Heart left ventricle (tissue), 16 donors: Measurements from ENCODE around the gene SYNM. TPM values are rescaled to one million over a fixed set of nuclear protein-coding genes. Genes with fewer than 3 reads are reported as not detected.
A peak's percentile ranks its signal among the peaks of the same experiment; 100 is the strongest.

Experiments
- ATAC-seq, 4 donors: fragments of 200-7000 bp; cut with Tn5 transposase; one replicate each; pipeline ENCODE4 v1.9.1; 2020 to 2022; ENCODE audit warnings: moderate library complexity in 4 of 4, mild to moderate bottlenecking in 3 of 4, moderate number of reproducible peaks in 1 of 4
- DNase-seq, 5 donors: peaks; one replicate each; pipeline ENCODE4 v3.0.0-alpha.2; 2020
- H3K27ac ChIP-seq, 12 donors: fragments of 200-600 bp; sonication (generic) in 4 of 12; one replicate each; pipeline versions ENCODE4 v1.5.0 to v1.8.0; 2016 to 2022; ENCODE audit warnings: mild to moderate bottlenecking in 2 of 12
- H3K27me3 ChIP-seq, 9 donors: fragments of 200-600 bp; sonication (generic) in 2 of 9; one replicate each; pipeline versions ENCODE4 v1.5.1 to v1.8.0; 2016 to 2022; ENCODE audit warnings: mild to moderate bottlenecking in 3 of 9
- H3K36me3 ChIP-seq, 9 donors: fragments of 200-600 bp; sonication (generic) in 2 of 9; one replicate each; pipeline versions ENCODE4 v1.5.0 to v1.8.0; 2018 to 2022; ENCODE audit warnings: mild to moderate bottlenecking in 2 of 9
- H3K4me1 ChIP-seq, 12 donors: fragments of 200-600 bp; sonication (generic) in 4 of 12; one replicate each; pipeline versions ENCODE4 v1.5.0 to v1.8.0; 2016 to 2022; ENCODE audit warnings: mild to moderate bottlenecking in 3 of 12
- H3K4me3 ChIP-seq, 12 donors: fragments of 200-600 bp; sonication (generic) in 4 of 12; one replicate each; pipeline versions ENCODE4 v1.5.0 to v1.8.0; 2017 to 2022; ENCODE audit warnings: mild to moderate bottlenecking in 9 of 12, moderate library complexity in 4 of 12
- H3K9me3 ChIP-seq, 12 donors: fragments of 200-600 bp; sonication (generic) in 4 of 12; one replicate each; pipeline versions ENCODE4 v1.5.0 to v1.8.0; 2016 to 2022; ENCODE audit warnings: mild to moderate bottlenecking in 1 of 12
- POLR2A ChIP-seq, 2 donors: fragments of 450-650 bp; IDR thresholded peaks; one replicate each; pipeline ENCODE4 v1.6.1; 2017; ENCODE audit warnings: antibody characterized with exemption in 2 of 2, mild to moderate bottlenecking in 2 of 2, moderate library complexity in 2 of 2
- WGBS, 4 donors: extraction: QIAGEN DNeasy Blood & Tissue Kit in 2 of 4; methylation state at CpG; one replicate each; pipeline versions ENCODE4 v1.1.5 to v1.1.7; 2013 to 2018; 5-methylcytosine and 5-hydroxymethylcytosine counted together
- intact Hi-C, 10 donors: fragments of 100-400 bp; cut with DNase I; formaldehyde crosslinking; loops; one replicate each; pipeline versions ENCODE4 v1.11.1 to v1.14.2; 2022
- polyA plus RNA-seq, 2 donors: library from polyadenylated mRNA; stranded (reverse); fragments of 200-250 nt; gene quantifications; one replicate each; pipeline ENCODE4 v1.2.3, GENCODE V29; 2013
- total RNA-seq, 9 donors: library from RNA; depleted of rRNA in 2 of 9; stranded (reverse); fragments of >200 nt in 2 of 9; fragmentation: NEBNext Ultra II Directional in 3 of 9; extraction: Animal tissue kit (Norgen Biotek cat#: 25700) in 3 of 9; gene quantifications; one replicate each; pipeline versions ENCODE4 v1.1.0 to v1.2.4, GENCODE V29; 2016 to 2023
- TF ChIP-seq, protein P1 (sequence below), 12 donors: fragments of 200-600 bp; sonication (generic) in 4 of 12; IDR thresholded peaks; one replicate each; pipeline versions ENCODE4 v1.5.0 to v1.8.0; 2018 to 2022; ENCODE audit warnings: antibody characterized with exemption in 12 of 12, mild to moderate bottlenecking in 5 of 12
- donor health status: ischemic (EF 13 %, LVEDD 7.1; RV severe dilation, severe dysfunction).
- donor health status: healthy with polysubstance abuse.
- donor health status: DM: no; HTN: yes; CAD: no.
- donor health status: DM: no; HTN: no; CAD: no.
- donor health status: ischemic (EF 25% LVEDD 6.9; RV normal size, moderate dysfunction).
- donor health status: ischemic (EF 25% LVEDD 5.7; RV mildly dilated, moderate dysfunction).
- donor health status: healthy.
- donor health status: DM: yes; HTN: yes; CAD: no.
- donor health status: ischemic (EF 35%, LVEDD 5.7; RV mildly dilated, moderate dysfunction).
- donor health status: nonischemic (EF 11% LVEDD 7.7; RV severe dilation, severe dysfunction).
- donor health status: DM: yes; HTN: yes; CAD: no.
- donor health status: PGD.
- donor health status: ischemic (EF 29% LVEDD 5.4; RV normal size, mild dysfunction).
- donor health status: nonischemic (EF 23%, LVEDD 6.1; RV moderate dilation, normal function).

Gene SYNM
- total and polyA plus RNA-seq, 11 donors: 113 to 455 (median 262) TPM

- intact Hi-C loops: no loop called here
- no peak for TF ChIP-seq POLR2A (IDR thresholded peaks at IDR 0.05)
- TF ChIP-seq, protein P1, sequence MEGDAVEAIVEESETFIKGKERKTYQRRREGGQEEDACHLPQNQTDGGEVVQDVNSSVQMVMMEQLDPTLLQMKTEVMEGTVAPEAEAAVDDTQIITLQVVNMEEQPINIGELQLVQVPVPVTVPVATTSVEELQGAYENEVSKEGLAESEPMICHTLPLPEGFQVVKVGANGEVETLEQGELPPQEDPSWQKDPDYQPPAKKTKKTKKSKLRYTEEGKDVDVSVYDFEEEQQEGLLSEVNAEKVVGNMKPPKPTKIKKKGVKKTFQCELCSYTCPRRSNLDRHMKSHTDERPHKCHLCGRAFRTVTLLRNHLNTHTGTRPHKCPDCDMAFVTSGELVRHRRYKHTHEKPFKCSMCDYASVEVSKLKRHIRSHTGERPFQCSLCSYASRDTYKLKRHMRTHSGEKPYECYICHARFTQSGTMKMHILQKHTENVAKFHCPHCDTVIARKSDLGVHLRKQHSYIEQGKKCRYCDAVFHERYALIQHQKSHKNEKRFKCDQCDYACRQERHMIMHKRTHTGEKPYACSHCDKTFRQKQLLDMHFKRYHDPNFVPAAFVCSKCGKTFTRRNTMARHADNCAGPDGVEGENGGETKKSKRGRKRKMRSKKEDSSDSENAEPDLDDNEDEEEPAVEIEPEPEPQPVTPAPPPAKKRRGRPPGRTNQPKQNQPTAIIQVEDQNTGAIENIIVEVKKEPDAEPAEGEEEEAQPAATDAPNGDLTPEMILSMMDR (IDR thresholded peaks at IDR 0.05): no peak
- no peaks in the 10 kb centered on the region for H3K27me3 ChIP-seq
- 85 to 89% (median 87%) methylated on average over 13 of the region's 13 CpGs for WGBS, 4 donors
- H3K36me3 ChIP-seq: peaks cover 0 to 58% (median 9%) of the 10 kb centered on the region in 9 donors
- no peaks in the 10 kb centered on the region for H3K9me3 ChIP-seq
- no peak for ATAC-seq
- H3K27ac ChIP-seq: peak overlapping the region in 11 of 12 donors; percentile 52 to 98 (median 83)
- peaks cover 0 to 73% (median 26%) of the 10 kb centered on the region in 12 donors for H3K4me1 ChIP-seq
- no peak overlapping the region for H3K4me3 ChIP-seq
- DNase-seq: no peak
Measured at GRCh38 chr15:99113547-99114271, 8.8 kb downstream of the SYNM start.

GRCh38 chr15:99114511-99115299, 9.8 kb downstream of the SYNM start:
- H3K4me3 ChIP-seq: no peak overlapping the region
- TF ChIP-seq, protein P1 (IDR thresholded peaks at IDR 0.05): no peak
- no peak for TF ChIP-seq POLR2A (IDR thresholded peaks at IDR 0.05)
- peak overlapping the region in 11 of 12 donors; percentile 52 to 98 (median 83) for H3K27ac ChIP-seq
- intact Hi-C loops: no loop called here
- H3K36me3 ChIP-seq: peaks cover 0 to 67% (median 16%) of the 10 kb centered on the region in 9 donors
- DNase-seq (peak in 3 of 5 donors; percentile 55 to 80 (median 61)), ATAC-seq (peak; percentile 64 to 93 (median 84))
- WGBS, 4 donors: 48 to 54% (median 53%) methylated on average over 12 of the region's 12 CpGs
- peaks cover 0 to 74% (median 20%) of the 10 kb centered on the region in 12 donors for H3K4me1 ChIP-seq
- no peaks in the 10 kb centered on the region for H3K27me3 ChIP-seq
- no peaks in the 10 kb centered on the region for H3K9me3 ChIP-seq

DNA sequence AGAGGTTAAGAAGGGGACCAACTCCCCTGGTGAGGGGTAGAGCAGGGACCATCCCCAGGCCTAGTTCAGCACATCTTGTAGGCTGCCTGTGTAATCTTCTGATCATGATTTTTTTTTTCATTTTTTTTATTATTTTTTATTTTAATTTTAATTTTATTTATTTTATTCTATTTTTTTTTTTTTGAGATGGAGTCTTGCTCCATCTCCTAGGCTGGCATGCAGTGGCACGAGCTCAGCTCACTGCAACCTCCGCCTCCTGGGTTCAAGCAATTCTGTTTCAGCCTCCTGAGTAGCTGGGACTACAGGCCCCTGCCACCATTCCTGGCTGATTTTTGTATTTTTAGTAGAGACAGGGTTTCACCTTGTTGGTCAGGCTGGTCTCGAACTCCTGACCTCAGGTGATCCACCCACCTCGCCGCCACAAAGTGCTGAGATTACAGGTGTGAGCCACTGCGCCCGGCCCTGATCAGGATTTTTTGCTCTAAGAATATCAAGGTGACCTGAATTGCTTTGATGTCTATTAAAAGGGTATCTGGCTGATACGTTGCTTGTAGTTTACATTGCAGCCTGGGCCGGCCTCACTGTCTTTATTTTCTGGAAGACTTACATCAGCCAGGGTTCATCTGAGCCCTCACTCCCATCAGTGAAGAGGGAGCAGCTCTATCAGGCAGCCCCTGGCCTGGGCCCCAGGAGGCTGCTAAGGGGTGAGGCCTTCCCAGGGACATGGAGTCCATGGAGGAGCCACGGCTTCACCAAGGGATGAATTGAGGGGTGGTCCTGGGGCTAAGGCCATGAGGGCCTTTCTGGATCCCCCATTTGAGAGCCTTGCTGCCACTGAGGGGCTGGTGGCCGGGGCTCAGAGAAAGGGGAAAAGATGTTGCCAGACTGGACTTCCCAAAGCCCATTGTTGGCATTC, 10.7 kb downstream of the SYNM start:
- H3K4me3 ChIP-seq: no peak overlapping the region
- TF ChIP-seq POLR2A (IDR thresholded peaks at IDR 0.05): no peak
- TF ChIP-seq, protein P1 (IDR thresholded peaks at IDR 0.05): no peak
- no peaks in the 10 kb centered on the region for H3K9me3 ChIP-seq
- H3K27ac ChIP-seq: peak overlapping the region in 11 of 12 donors; percentile 52 to 98 (median 83)
- DNase-seq: no peak
- WGBS, 4 donors: 73 to 85% (median 77%) methylated on average over 11 of the region's 11 CpGs
- H3K36me3 ChIP-seq: peaks cover 0 to 75% (median 19%) of the 10 kb centered on the region in 9 donors
- no peak for ATAC-seq
- peaks cover 0 to 74% (median 18%) of the 10 kb centered on the region in 12 donors for H3K4me1 ChIP-seq
- intact Hi-C loops: no loop called here
- H3K27me3 ChIP-seq: no peaks in the 10 kb centered on the region
